IPS-NIHi7 (cell line): ENCODE data around the gene EFCAB11.

Source experiments
- DNase-seq: peaks from one replicate; pipeline ENCODE4 v3.0.0; 2012; ENCODE audit warnings: mixed read lengths; ENCODE audit errors: extremely low spot score

Gene EFCAB11

DNA sequence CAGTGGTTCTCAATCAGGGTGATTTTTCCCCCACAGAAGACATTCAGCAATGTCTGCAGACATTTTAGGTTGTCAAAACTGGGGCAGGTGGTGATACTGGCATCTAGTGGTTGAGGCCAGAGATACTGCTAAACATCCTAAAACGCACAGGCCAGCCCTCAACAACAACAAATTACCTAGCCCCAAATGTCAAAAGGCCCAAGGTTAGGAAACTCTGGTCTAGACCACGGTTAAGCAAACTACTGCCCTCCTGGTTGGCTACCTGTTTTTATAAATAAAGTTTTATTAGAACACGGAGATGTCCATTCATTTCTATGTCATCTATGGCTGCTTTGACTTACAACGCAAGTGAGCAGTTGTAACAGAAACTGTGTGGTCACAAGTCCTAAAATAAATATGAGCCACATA, 186.7 kb downstream of the EFCAB11 start:
- peak; percentile 65 for DNase-seq

DNA sequence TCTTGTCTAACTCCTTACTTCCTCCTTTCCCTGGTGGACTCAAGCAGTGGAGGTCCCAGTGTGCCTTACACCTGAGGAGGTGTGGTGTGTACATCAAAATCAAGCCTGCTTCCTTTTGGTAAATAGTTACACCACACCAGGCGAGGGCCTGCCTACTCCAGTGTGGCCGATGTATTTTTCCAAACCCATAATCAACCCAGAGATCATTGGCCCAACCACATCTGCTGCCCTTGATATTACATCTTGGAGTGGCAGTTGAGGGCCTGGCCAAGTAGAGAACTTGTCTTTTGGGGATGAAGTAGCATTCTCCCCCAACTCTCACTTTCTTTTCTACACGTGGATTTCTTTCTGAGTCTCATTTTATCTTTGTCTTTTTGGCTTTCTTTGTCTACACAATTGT, 187.4 kb downstream of the EFCAB11 start:
- DNase-seq: no peak

DNA sequence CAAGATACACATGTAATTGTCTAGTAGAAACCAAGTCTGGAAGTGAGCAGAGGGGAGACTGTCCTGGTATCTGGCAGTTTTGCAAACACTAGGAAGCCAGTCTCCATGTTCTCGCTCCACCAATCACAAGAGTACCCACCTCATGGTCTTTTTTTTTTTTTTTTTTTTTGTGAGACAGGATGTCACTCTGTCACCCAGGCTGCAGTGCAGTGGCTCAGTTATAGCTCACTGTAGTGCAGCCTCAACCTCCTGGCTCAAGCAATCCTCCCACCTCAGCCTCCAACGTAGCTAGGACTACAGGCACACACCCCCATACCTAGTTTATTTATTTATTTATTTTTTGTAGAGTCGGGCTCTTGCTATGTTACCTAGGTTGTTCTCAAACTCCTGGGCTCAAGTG, 189.2 kb downstream of the EFCAB11 start:
- DNase-seq: no peak

DNA sequence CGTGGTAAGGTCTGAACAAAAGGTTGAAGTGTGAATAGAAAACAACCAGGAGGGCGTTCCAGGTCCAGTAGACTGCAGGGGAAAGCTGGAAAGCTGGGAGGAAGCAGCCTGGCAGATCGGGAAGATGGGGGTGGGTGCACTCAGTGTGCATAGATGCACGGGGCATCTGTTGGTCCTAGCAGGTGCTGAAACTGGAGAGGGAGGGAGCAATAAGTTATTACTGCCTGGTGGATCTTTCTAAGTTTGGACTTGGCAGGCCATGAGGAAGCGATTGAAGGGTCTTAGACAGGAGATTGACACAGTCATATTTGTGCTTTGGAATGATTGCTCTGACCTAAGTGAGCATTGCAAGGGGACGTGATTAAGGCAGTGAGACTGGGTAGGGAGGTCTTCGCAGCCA, 194.4 kb downstream of the EFCAB11 start:
- DNase-seq: no peak

DNA sequence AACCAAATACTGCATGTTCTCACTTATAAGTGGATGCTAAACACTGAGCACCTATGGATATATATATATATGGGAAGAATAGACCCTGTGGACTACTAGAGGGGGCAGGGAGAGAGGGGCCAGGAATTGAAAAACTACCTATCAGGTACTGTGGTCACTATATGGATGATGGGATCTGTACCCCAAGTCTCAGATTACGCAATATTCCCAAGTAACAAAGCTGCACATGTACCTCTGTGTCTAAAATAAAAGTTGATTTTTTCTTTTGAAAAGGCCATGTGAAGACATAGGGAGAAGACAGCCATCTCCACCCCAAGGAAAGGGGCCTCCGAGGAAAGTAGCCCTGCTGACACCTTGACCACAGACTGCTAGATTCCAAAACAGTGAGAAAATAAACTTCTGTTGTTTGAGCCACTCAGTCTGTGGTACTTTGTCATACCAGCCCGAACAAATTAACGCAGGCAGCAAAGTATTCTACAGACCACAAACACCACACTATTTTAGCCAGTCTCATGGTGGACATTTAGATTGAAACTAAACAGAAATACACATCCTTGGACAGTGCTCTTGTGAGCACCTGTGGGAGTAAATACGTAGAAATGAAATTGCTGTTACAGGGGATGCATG, 197.1 kb downstream of the EFCAB11 start:
- no peak for DNase-seq

DNA sequence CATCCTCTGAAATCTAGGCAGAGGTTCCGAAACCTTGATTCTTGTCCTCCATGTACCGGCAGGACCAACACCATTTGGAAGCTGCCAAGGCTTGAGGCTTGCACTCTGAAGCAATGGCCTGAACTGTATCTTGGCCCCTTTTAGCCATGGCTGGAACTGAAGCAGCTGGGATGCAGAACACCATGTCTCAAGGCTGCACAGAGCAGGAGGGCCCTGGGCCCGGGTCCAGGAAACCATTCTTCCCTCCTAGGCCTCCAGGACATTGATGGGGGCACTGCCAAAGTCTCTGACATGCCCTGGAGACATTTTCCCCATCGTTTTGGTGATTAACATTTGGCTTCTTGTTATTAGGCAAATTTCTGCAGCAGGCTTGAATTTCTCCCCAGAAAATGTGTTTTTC, 198.7 kb downstream of the EFCAB11 start:
- no peak for DNase-seq

DNA sequence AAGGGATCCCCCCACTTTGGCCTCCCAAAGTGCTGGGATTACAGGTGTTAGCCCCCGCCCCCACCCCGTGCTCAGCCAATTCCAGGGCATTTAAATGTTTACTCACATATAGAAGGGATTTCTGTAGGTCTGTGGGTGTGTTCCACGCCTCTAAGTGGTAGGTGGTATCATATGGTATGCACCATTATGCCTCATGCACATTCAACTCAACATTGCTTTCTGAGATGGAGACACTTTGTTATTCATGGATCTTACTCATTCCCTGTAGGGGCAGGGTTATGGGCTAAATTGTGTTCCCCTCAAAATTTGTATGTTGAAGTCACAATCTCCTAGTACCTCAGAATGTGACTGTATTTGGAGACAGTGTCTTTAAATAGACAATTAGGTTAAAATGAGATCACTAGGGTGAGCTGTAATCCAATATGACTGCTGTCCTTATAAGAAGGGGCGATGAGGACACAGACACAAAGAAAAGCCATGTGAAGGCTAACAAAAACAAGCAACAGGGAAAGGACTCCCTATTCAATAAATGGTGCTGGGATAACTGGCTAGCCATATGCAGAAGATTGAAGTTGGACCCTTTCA, 200.6 kb downstream of the EFCAB11 start:
- DNase-seq: no peak

DNA sequence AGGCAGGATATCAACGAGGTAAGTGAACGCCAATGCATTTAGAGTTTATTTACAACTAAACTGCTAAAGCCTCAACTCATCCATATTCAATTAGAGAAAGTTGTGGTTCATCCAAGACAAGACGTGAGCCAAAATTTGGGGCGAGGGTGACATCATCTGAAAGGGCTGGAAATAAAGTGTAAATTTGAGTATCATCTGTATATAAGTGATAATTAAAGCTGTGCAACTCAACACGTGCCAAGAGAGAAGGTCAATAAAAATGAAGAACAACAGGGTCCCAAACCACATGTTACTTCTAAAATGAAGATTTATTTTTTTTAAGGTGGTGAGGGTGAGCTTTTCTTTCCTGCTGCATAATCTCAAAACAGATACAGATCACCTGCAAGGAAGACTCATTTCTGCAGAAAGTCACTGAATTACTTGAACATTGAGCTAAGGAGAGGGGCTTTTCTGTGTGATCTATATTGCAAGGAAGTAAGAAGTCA, 203.6 kb downstream of the EFCAB11 start:
- DNase-seq: no peak

DNA sequence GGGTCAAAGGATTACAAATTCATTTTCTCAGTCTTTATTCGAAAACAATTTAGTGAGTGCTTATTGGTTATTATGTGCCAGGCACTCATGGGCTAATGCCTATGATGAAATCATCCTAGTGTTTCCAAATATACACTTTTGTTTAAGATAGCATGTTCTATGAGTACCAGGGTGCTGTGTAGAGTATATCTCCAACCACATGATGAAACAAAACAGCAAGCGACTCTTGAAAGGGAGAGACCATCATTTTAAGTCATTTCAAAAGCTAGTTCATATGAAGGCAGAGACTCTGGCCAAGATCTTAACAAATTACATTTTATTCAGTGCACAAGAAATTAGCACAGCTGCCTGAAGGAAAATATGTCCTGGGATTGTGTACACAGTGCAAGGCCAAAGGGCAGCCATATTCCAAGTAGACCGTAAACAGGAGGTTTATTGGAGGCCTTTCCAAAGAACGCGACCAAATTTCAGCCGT, 204.2 kb downstream of the EFCAB11 start:
- no peak for DNase-seq

DNA sequence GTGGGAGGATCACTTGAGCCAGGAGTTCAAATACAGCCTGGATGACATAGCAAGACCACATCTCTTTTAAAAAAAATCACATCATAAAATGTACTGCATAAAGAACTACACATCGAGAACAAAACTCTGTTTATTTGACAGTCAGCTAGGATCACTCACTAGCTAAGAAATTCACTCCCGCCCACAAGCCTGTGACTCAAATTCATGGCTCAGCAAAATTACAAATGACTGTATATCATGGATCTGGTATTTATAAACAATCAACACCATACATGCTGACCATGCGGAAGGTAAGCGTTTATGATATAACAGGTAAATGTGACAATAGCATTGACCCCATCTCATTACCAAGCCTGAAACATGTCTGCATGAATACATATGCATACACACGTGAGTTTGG, 206.5 kb downstream of the EFCAB11 start:
- no peak for DNase-seq

DNA sequence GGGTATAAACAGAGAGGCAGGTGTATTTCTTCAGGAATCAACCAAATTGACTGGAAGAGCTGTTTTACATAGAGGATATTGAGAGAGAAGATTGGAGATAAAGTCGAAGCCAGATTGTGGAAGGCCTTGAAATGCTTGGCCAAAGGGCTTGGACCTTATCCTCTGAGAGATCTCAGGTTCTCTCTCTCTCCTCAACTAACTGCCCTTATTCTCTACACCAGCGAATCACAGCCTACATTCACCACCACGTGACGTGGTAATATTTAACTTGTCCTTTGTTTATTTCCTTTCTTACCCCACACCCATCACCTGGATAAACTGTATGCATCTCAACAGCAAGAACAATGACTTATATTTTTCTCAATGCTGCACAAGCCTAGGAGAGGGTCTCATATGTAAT, 207.4 kb downstream of the EFCAB11 start:
- no peak for DNase-seq

DNA sequence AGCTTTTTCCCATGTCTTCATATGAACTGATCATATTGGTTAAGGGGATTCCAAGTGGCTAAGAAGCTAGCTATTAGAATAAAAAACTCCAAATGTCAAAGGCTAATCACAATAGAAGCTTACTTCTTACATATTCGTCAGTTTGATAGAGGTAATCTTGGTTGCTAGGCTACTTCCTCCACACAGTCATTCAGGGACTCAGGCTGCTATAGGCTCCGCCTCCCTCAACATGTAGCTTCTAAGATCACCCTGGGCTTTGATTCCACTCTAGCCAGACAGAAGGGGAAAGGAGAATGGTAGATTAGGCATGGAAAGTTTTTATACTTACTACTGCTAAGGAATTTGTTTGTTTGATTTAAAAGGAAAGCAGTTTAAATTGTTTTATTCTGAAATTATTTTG, 207.9 kb downstream of the EFCAB11 start:
- no peak for DNase-seq

DNA sequence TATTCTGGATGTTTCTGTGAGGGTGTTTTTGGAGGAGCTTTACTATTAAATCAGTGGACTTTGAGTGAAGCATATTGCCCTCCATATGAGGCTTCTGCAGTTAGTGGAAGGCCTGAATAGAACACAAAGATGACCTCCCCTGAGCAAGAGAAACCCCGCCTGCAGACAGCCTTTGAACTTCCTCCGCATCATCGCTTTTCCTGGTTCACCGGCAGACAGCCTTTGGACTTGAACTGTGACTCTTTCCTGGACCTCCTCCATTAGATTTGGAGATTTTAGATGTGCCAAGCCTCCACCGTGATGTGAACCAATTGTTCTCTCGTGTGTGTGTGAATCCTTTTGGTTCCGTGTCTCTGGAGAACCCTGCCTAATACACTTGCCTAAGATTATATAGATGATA, 208.4 kb downstream of the EFCAB11 start:
- DNase-seq: no peak
